GM10847 (cell line): ENCODE measurements around the gene SMAP1.

Source experiments
- POLR2A ChIP-seq: IDR thresholded peaks from 2 replicates; pipeline ENCODE4 v1.6.1; 2011; ENCODE audit not compliant: insufficient read length; ENCODE audit errors: extremely low read depth

The SMAP1 gene

DNA sequence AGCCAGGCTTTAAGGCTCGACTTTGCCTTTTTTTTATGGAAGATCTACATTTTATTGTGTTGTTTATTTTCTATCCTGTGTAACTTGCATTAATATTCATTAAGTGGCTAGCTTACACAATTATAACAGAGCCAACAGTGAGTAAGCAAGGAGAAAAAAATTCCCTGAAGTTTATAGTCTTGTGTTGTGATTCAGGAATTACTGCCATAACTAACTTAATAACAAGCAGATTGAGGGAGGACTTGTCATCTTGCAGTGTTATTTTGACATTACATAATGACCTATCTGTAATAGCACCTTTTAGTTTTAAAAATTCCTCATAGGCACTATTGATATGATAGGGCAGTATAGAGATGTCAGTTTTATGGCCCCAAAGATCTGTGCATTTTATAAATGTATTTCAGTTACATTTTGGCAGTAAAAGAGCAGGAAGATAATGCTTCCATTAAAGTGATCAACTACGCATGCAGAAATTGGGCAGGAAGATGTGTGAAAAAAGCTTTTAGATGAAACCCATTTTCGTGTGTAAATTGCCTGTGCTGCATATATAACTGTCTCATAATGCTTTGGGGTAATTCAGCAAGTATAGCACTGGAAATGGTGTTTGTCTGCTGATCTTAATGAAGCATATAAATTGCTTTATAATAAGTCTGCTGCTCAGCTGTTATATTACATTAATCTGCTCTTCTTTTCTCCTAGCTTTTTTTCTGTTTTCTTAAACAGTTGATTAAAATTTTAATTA is 123.0 kb downstream of the SMAP1 start:
- TF ChIP-seq POLR2A = no peak

DNA sequence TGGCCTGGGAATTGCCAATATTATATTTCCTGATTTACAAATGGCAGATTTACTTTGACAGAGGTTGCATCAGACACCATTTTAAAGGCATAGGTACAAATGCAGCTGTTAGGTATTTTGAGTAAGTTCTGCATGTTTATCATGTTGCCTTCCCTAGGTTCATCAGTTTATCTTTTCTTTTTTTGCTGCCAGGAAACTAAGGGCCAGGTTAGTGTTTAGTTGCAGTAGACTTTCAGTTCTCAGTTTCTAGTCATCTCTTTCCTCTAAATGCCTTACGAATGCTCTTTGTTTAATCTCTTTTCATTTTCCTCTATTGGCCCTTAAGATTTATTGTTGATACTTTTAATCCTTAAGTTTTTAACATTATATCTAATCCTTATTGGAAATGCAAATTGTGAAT is 129.9 kb downstream of the SMAP1 start:
- no peak for TF ChIP-seq POLR2A

DNA sequence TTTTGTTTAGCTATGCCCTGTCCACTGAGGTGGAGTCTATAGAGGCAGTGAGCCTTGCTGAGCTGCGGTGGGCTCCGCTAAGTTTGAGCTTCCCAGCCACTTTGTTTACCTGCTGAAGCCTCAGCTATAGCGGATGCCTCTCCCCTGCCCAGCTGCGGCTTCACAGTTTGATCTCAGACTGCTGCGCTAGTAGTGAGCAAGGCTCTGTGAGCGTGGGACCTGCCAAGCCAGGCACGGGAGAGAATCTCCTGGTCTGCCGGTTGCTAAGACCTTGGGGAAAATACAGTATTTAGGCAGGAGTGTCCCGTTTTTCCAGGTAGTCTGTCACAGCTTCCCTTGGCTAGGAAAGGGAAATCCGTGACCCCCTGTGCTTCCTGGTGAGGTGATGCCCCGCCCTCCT is 138.4 kb downstream of the SMAP1 start:
- TF ChIP-seq POLR2A = no peak

DNA sequence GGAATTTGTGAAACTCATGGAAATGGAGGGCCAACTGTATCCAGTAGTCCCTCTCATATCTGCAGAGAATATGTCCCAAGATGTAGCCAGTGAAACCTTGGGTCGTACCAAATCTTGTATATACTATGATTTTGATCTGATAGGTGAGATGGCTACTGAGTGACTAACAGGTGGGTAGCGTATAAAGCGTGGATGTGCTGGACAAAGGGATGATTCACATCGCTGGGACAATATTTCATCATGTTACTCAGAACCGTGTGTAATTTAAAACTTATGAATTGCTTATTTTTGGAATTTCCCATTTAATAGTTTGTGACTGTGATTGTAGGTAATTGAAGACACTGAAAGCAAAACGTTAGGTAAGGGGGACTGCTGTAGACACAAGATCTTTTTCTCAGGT is 144.1 kb downstream of the SMAP1 start:
- no peak for TF ChIP-seq POLR2A

DNA sequence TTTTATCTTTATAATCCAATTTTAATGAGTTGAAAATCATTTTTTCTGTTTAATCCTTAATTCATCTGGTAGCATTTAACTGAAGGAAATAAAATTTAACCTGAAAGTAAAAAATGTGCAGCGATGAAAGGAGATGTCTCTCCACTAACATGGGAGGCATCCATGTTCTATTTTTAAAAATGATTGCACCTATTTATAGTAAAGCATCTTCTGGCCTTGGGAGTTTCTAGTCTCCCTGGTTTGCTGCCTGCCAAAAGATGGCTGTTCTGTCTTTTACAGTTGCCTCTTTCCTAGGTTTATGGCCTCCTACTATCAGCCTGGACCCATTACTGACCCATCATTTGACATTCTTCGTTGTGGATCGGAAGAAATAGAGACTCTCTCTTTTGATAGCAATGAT is 146.2 kb downstream of the SMAP1 start:
- TF ChIP-seq POLR2A = no peak

DNA sequence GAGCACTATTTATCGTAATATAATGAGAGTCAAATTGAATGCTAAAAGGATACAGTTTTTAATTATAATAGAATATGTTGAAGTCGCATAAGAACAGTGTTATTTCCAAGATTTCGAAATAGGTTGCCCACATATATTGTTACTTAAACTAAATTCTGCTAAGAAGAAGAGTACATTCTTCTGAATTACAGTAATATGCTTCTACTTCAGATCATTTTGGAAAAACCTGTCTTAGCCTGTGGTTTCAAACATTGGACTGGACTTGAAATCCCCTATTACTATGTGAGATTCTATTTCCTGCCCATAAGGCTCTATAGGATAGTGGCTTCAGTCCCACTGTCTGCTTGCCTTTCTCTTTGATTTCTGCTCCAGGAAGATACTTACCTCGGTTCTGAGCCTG is 152.0 kb downstream of the SMAP1 start:
- TF ChIP-seq POLR2A = no peak

DNA sequence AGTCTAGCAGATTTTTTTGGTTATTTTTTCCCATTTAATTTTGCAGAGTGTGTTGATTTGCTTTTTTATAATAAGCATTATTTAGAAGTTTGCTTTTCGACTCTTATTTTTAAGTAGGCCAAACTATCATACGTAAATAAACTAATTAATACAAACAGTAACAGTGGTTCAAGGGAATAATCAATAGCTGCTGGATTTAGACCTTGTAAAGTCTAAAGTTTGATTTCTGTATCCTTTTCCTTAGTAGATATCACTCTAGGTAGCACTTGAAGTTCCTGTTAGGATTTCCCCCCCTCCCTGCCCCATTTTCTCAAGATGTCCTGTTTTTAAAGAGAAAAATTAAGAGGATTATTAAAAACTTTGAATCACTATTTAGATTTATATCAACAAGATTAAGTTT is 153.1 kb downstream of the SMAP1 start:
- no peak for TF ChIP-seq POLR2A

DNA sequence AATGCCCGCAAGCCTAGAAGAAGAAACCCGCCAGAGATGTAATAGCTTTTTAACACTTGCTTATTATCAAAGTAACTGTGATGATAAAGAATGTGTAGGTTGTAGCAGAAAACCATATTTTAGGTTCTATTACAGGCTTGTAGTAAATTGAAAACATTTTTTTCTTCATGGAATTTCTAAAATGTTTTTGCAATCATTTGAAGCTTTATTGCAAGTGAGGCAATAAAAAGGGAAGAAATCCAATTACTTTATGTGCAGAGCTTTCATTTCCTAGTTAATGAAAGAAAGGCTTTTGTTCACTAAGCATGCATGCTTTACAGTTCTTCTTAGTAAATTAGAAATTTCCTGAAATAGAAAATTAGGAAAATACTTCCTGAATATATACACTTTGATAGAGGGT is 154.1 kb downstream of the SMAP1 start:
- TF ChIP-seq POLR2A = no peak

DNA sequence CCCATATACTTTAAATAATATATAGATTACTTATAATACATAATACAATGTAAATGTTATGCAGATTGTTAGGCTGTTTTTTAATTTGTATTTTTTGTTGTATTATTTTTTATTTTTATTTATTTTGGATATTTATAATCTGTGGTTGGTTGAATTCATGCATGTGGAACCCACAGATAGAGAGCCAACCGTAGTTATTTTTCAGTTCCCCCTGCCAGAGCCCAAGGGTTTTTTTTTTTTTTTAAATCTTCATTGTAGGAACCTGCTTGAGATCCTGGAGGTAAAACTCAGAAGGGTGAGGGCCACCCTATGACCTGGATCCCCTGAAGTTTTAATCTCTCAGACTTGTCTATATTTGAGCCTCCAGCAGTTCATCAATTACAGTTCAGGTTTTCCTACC is 156.0 kb downstream of the SMAP1 start:
- no peak for TF ChIP-seq POLR2A

DNA sequence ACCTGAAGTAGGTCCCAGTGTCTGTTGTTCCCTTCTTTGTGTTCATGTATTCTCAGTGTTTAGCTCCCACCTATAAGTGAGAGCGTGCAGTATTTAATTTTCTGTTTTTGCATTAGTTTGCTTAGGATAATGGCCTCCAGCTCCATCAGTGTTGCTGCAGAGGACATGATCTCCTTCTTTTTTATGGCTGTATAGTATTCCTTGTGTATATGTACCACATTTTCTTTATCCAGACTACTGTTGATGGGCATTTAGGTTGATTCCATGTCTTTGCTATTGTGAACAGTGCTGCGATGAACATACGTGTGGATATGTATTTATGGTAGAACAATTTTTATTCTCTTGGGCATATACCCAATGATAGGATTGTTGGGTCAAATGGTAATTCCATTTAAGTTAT is 163.7 kb downstream of the SMAP1 start:
- no peak for TF ChIP-seq POLR2A

DNA sequence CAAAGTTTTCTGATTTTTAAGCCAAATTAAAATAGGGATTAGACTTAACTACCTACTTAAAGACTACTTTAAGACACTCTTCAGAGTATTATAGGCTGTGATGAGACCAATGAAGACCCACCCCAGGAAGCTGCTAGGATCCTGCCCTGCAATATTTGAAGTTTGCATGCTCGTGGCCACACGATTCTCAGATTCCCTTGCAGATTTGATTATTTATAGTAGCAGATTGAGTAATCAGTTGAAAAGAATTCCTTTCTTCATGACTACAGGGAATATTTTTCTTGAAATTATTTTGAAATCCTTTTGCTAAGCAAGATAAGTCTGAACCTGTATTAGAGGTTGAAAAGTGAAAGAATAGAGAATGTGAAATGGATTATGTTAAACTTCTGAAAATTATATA is 166.8 kb downstream of the SMAP1 start:
- TF ChIP-seq POLR2A = no peak

DNA sequence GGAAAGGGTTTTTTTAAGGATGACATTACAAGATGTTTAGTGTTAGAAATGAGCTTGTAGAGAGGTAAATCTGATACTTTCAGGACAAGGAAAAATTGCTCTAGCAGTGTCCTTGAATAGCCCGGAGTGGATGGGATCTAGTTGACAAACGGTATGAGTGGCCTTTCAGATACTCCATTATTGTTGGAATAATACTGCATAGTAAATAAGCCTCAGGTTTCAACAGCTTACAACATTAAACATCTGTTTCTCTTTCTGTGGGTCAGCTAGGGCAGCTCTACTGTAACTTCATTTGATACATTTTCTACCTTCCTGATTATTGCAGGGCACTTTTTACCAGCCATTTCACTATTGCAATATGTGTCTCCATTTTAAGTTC is 171.2 kb downstream of the SMAP1 start:
- TF ChIP-seq POLR2A = no peak

DNA sequence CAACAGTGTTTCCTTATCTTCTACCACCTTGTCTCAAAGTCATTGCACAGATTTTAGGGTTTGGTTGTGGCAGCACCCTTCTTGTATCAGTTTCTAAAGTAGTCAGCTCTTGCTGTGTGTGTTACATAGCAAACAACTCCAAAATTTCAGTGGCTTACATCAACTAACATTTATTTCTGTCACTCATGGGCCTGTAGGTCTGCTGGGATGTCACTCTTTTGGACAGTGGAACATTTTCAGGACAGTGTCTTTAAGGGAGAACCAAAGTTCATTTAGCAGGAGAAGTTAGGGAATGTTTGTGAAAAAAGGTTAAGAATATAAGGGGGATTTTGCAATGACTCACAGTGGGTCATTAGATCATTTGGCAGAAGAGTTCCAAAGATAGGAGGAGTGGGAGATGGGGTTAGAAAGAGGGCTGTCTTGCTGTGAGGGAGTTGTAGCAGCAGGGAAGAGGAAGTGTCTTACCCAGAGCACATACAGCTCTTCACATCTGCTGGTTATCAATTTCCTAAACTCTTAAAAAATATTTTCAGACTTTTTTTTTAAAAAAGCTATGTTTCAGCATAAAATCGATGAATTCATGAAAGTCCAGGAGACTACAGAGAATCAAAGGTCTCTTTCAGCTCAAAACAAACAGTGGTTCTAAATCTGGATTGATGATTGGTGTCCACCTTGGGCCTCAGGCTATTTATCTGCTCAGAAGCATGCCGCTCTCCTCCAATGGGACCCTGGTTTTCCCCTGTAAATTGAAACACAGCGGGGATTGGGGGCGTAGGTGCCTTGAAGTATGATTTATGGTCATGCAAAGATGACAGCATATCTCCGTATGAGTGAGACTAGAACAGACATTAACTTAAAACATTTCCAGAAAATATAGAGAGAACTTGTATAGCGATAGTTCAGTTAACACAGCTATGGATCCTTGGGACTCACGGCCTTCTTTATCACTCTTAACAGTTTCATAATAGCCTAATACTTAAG is 171.9 kb downstream of the SMAP1 start:
- no peak for TF ChIP-seq POLR2A

DNA sequence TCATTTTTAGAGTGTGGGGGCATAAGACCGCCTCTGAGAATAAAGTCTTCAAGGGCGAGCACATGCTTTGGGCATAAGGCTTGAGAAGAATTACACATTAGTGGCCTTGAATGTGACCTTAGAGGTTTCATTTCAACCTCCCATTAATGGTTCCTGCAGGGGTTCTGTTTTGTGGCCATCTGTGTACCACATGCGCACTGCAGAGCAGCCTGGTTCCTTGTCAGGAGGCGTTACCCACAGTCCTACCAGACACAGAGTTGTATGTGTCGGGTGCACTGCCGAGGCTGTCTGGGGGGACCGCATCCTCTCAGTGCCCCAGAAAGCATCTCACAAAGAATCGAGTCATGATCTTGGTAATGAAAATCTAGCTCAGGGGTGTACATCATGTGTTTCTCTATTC is 173.4 kb downstream of the SMAP1 start:
- TF ChIP-seq POLR2A = no peak

DNA sequence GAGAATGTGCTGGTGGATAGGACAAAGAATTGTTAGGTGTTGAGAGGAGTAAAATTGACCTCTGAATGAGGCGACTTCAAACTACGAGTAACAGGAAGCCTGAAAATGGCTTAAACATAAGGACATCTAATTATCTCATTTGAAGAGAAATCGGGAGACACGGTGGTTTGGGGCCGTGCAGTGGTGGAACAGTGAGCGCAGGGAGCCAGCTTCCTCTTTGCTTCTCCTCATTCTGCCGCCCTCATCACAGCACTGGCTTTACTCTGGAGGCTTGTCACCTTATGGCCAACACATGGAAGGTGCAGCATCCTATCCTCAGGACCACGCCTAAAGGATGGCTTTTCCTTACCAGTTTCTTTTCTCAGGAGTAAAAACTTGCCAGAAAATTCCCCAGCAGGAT is 174.9 kb downstream of the SMAP1 start:
- TF ChIP-seq POLR2A = no peak

DNA sequence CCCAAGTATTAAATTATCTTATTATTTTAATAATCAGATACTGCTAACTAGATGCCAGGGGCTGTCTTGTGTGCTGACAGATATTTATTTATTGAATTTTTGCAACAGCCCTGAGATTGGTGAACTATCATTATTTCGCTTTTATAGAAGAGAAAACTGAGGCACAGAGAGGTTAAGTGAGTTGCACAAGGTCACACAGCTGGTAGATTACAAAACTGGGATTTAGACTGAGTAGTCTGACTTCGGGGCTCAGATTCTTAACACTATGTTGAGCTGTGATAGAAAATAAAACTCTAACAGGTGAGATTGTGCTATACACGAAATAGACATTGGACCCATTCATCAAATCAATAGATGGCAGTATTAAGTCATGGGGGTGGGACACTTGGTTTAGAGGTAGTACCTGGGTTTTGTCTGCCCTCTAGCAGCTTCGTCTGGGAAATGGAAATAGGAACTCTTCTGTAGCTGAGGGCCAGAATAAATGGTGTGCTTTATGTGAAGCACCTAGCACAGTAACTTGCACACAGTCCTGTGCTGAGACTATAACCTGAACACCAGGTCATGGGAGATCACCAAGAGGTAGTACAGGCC is 175.7 kb downstream of the SMAP1 start:
- no peak for TF ChIP-seq POLR2A
